ENCODE results near the gene KANSL1. TPM values are rescaled to one million over a fixed set of nuclear protein-coding genes. Genes with fewer than 3 reads are reported as not detected.

KANSL1 gene
- total RNA-seq, 1 donor from 2014 or later, result 154 TPM

- Mint-ChIP-seq H3K4me3 (ENCODE audit: unreplicated experiment) (no peak overlapping the region), H3K4me1 (ENCODE audit: unreplicated experiment) (no peaks in the 10 kb centered on the region), H3K9me3 (ENCODE audit: unreplicated experiment) (no peaks in the 10 kb centered on the region), H3K27ac (ENCODE audit: unreplicated experiment) (no peak overlapping the region), H3K27me3 (ENCODE audit: unreplicated experiment) (peaks cover 1% of the 10 kb centered on the region), H3K36me3 (ENCODE audit: low read depth, unreplicated experiment) (peaks cover 3% of the 10 kb centered on the region)
- no peak for TF ChIP-seq CTCF (IDR thresholded peaks at IDR 0.05; ENCODE audit: unreplicated experiment)
- DNase-seq (ENCODE audit: low spot score), result no peak
These were observed 200.3 kb downstream of the KANSL1 start for GRCh38 chr17:45992904-45993303.

- Mint-ChIP-seq H3K4me1 (ENCODE audit: unreplicated experiment) (no peaks in the 10 kb centered on the region), H3K27me3 (ENCODE audit: unreplicated experiment) (peaks cover 1% of the 10 kb centered on the region), H3K4me3 (ENCODE audit: unreplicated experiment) (no peak overlapping the region), H3K9me3 (ENCODE audit: unreplicated experiment) (no peaks in the 10 kb centered on the region), H3K27ac (ENCODE audit: unreplicated experiment) (no peak overlapping the region), H3K36me3 (ENCODE audit: low read depth, unreplicated experiment) (peaks cover 3% of the 10 kb centered on the region)
- TF ChIP-seq CTCF (IDR thresholded peaks at IDR 0.05; ENCODE audit: unreplicated experiment), result no peak
- no peak for DNase-seq (ENCODE audit: low spot score)
These were observed 201.1 kb downstream of the KANSL1 start for GRCh38 chr17:45992175-45992574.

GRCh38 chr17:45991341-45991740 is 201.9 kb downstream of the KANSL1 start:
- H3K36me3 Mint-ChIP-seq (ENCODE audit: low read depth, unreplicated experiment), result peaks cover 3% of the 10 kb centered on the region
- no peaks in the 10 kb centered on the region for H3K9me3 Mint-ChIP-seq (ENCODE audit: unreplicated experiment)
- TF ChIP-seq CTCF (IDR thresholded peaks at IDR 0.05; ENCODE audit: unreplicated experiment), result no peak
- no peak overlapping the region for H3K27ac Mint-ChIP-seq (ENCODE audit: unreplicated experiment)
- H3K4me1 Mint-ChIP-seq (ENCODE audit: unreplicated experiment), result no peaks in the 10 kb centered on the region
- H3K4me3 Mint-ChIP-seq (ENCODE audit: unreplicated experiment), result no peak overlapping the region
- no peak for DNase-seq (ENCODE audit: low spot score)
- peaks cover 1% of the 10 kb centered on the region for H3K27me3 Mint-ChIP-seq (ENCODE audit: unreplicated experiment)

- Mint-ChIP-seq H3K36me3 (ENCODE audit: low read depth, unreplicated experiment) (peaks cover 3% of the 10 kb centered on the region), H3K27me3 (ENCODE audit: unreplicated experiment) (peaks cover 1% of the 10 kb centered on the region), H3K4me1 (ENCODE audit: unreplicated experiment) (no peaks in the 10 kb centered on the region), H3K9me3 (ENCODE audit: unreplicated experiment) (no peaks in the 10 kb centered on the region), H3K4me3 (ENCODE audit: unreplicated experiment) (no peak overlapping the region), H3K27ac (ENCODE audit: unreplicated experiment) (no peak overlapping the region)
- no peak for TF ChIP-seq CTCF (IDR thresholded peaks at IDR 0.05; ENCODE audit: unreplicated experiment)
- no peak for DNase-seq (ENCODE audit: low spot score)
These were observed 202.3 kb downstream of the KANSL1 start for GRCh38 chr17:45990886-45991285.

- Mint-ChIP-seq H3K27ac (ENCODE audit: unreplicated experiment) (no peak overlapping the region), H3K27me3 (ENCODE audit: unreplicated experiment) (peaks cover 1% of the 10 kb centered on the region)
These were observed 203.5 kb downstream of the KANSL1 start for GRCh38 chr17:45989759-45990158.

More at GRCh38 chr17:45989759-45990158, 203.5 kb downstream of the KANSL1 start:
- no peak for TF ChIP-seq CTCF (IDR thresholded peaks at IDR 0.05; ENCODE audit: unreplicated experiment)
- peaks cover 6% of the 10 kb centered on the region for H3K4me1 Mint-ChIP-seq (ENCODE audit: unreplicated experiment)
- no peak for DNase-seq (ENCODE audit: low spot score)
- no peak overlapping the region for H3K4me3 Mint-ChIP-seq (ENCODE audit: unreplicated experiment)
- no peaks in the 10 kb centered on the region for H3K36me3 Mint-ChIP-seq (ENCODE audit: low read depth, unreplicated experiment)
- H3K9me3 Mint-ChIP-seq (ENCODE audit: unreplicated experiment), result no peaks in the 10 kb centered on the region

All from endothelial cell (in vitro differentiated cells).